ENCODE results near the gene PTP4A1. TPM values are rescaled to one million over a fixed set of nuclear protein-coding genes. Genes with fewer than 3 reads are reported as not detected.
A peak's percentile ranks its signal among the peaks of the same experiment; 100 is the strongest.

The PTP4A1 gene
- polyA plus RNA-seq, 2 of the 4 experiments (the other 2 are of a cell fraction) = 166 to 220 TPM

DNA sequence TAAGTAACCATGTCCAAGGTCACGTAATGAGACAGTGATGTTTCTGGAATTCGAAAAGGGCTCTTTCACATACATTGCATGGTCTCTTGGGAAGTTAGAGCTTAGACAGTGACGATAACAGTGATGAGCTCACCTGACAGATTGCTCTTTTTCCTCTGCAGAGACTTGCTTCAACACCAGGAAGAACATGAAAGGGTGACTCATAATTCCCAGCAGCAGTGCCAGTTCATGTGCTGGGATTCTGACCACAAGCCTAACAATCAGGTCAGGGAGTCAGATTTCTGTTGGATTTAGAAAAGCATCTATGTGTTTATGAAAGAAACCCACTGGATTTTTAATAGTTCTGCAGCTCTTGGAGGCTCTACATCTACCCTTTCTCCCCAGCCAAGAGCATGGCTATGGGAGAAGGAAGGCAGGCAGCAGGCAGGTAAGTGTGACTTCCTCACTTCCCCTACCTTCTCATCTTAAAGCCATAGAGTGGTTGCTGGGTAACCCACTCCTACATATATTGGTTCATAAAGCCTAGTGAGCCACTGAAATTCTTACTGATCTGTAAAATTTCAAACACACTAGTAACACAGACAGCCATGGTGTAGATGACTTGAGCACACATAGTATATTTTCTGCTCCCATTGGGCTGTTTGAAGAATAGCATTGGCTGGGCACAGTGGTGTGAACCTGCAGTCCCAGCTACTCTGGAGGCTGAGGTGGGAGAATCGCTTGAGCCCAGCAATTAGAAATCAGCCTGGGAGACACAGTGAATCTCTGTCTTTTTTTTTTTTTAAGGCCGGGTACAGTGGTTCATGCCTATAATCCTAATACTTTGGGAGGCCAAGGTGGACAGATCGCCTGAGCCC is 44.4 kb upstream of the PTP4A1 start (continued):
- TF ChIP-seq ZSCAN20 (CRISPR knock-in tag; IDR thresholded peaks at IDR 0.05) (no peak), CBX2 (IDR thresholded peaks at IDR 0.05; ENCODE audit: borderline replicate concordance, low read depth) (no peak), POLR2A (IDR thresholded peaks at IDR 0.05; ENCODE audit: low read length) (no peak), POLR2AphosphoS2 (conservative IDR thresholded peaks at IDR 0.05; ENCODE audit: low read length) (no peak), ZFP36 (IDR thresholded peaks at IDR 0.05; ENCODE audit: borderline replicate concordance, partially characterized antibody) (no peak), JUN (IDR thresholded peaks at IDR 0.05) (peak; percentile 93 to 95; a peak in 4 of 5 replicates), ZNF302 (CRISPR knock-in tag; IDR thresholded peaks at IDR 0.05) (no peak), HDAC2 (IDR thresholded peaks at IDR 0.05) (no peak), CHD2 (IDR thresholded peaks at IDR 0.05; ENCODE audit: low read length, partially characterized antibody) (no peak), RCOR1 (IDR thresholded peaks at IDR 0.05; ENCODE audit: low read depth, low read length) (no peak), ZC3H11A (IDR thresholded peaks at IDR 0.05) (no peak), EHMT2 (IDR thresholded peaks at IDR 0.05; ENCODE audit: low read depth) (no peak), CEBPB (IDR thresholded peaks at IDR 0.05) (peak; percentile 87 to 88), HEYL (CRISPR knock-in tag; IDR thresholded peaks at IDR 0.05) (no peak)
- TF ChIP-seq, protein P1, sequence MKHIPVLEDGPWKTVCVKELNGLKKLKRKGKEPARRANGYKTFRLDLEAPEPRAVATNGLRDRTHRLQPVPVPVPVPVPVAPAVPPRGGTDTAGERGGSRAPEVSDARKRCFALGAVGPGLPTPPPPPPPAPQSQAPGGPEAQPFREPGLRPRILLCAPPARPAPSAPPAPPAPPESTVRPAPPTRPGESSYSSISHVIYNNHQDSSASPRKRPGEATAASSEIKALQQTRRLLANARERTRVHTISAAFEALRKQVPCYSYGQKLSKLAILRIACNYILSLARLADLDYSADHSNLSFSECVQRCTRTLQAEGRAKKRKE (CRISPR knock-in tag; IDR thresholded peaks at IDR 0.05; ENCODE audit: low read depth) = no peak

DNA sequence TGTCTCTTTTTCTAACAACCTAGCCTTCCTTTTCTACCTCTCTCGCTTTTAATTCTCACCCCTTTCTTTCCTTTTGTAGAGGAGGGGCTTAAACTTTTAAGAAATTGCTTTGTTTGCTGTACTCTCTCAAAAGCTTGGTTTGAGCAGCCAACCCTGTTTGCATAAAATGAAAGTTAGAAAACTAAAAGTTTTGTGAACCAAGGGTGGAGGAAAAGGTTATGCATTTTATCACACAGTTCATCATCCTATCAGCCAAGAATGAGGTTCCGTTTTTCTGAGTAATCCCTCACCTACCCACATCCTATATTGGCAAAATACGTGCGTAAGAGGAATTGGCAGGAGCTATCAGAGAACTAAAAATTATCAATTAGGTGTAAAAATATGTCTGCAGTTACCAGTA is 42.8 kb upstream of the PTP4A1 start:
- ATAC-seq = 0 out of 6 replicates have a peak, but pooled peaks of 1 of the 2 experiments have one; percentile 9
- CTCF ChIA-PET = no interaction called here
- no peaks in the 10 kb centered on the region for H3K9me3 ChIP-seq
- H3K4me1 ChIP-seq = peaks cover 54% of the 10 kb centered on the region
- peak overlapping the region; percentile 97 to 99 for H3K27ac ChIP-seq
- peak in 1 of 2 experiments; percentile 50 for DNase-seq (ENCODE audit: low read depth in 1 of 2, low spot score in 1 of 2)
- peak overlapping the region; percentile 32 for H3K4me3 ChIP-seq
- WGBS (ENCODE audit: missing lambda C conversion rate) = 6% methylated on average over 4 of the region's 4 CpGs
- no peak for FAIRE-seq
- TF ChIP-seq FOSB (CRISPR knock-in tag; IDR thresholded peaks at IDR 0.05) = no peak
- peak in 1 of 2 experiments; percentile 45; a peak in 1 of 5 replicates for TF ChIP-seq EP300 (IDR thresholded peaks at IDR 0.05)
- TF ChIP-seq CEBPB (IDR thresholded peaks at IDR 0.05) = peak in 1 of 2 experiments; percentile 10; a peak in 1 of 4 replicates
- peak; percentile 69; the same call in 1 of the 2 replicates for TF ChIP-seq GATA3 (IDR thresholded peaks at IDR 0.05; ENCODE audit: borderline replicate concordance)
- TF ChIP-seq JUNB (IDR thresholded peaks at IDR 0.05) = 0 out of 2 replicates have a peak, but pooled peaks have one; percentile 21
- POLR2A ChIA-PET = interaction anchor here (1.1 to 3.4 kb wide), 2 partner anchors 44 to 88 kb away, joined by 4 to 32 read pairs; no protein-coding TSS in a partner anchor
- H3K4me2 ChIP-seq = peak overlapping the region; percentile 93

DNA sequence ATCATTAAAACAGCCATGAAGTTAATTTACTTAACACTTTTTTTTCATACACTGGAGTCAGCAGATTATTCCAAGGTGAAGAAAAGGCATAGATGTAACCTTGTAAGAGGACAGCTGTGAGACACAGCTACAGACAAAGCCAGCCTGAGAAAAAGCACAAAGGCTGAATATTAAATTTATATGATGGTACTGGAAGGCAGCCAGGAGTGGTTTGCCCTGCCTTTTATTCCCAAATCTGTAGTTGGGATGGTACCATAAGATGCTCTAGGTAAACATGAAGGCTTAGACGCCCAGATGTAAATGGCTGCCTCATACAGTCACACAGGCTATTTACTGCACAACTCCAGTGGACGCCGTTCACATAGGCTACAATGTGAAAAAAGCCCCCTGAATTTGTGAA is 42.1 kb upstream of the PTP4A1 start:
- peaks cover 49% of the 10 kb centered on the region for H3K4me1 ChIP-seq
- FAIRE-seq (no peak), ATAC-seq (no peak), DNase-seq (ENCODE audit: low read depth in 1 of 2, low spot score in 1 of 2) (no peak)
- peak overlapping the region; percentile 32; the same call in 2 of the 3 replicates for H3K4me3 ChIP-seq
- POLR2A ChIA-PET = interaction anchor here (1.1 to 3.4 kb wide), 2 partner anchors 88 to 89 kb away, joined by 3 to 32 read pairs; no protein-coding TSS in a partner anchor
- TF ChIP-seq PHF8 (IDR thresholded peaks at IDR 0.05; ENCODE audit: borderline replicate concordance, low read depth) (no peak), HOXB13 (CRISPR knock-in tag; IDR thresholded peaks at IDR 0.05; ENCODE audit: low read depth) (peak; percentile 41; the same call in 1 of the 2 replicates)
- H3K4me2 ChIP-seq = peak overlapping the region; percentile 93
- CTCF ChIA-PET = interaction anchor here (0.8 to 1.5 kb wide), 2 partner anchors 28 to 44 kb away, joined by 3 read pairs; no protein-coding TSS in a partner anchor
- 41% methylated on average over 3 of the region's 3 CpGs for WGBS (ENCODE audit: missing lambda C conversion rate)
- H3K27ac ChIP-seq = peak overlapping the region; percentile 97 to 99
- H3K9me3 ChIP-seq = no peaks in the 10 kb centered on the region

DNA sequence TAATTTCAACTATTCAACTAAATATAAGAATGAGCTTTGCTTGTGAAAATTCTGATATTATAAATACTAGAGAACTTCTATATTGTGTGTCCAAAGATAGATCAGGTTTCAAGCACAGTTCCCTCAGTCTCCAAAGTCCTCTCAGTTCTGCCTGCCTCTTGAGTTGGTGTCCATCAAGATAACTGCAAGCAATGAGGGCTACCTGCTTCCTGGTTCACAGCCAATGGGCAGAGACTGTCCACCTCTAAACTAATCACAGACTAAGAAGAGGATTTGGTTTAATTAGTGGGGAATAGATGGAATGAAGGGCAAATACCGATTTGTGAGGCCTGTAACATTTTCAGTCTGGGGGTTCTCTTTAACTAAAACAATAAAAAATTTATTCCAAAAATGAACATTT is 41.3 kb upstream of the PTP4A1 start:
- no peak for ATAC-seq
- POLR2A ChIA-PET = interaction anchor here (1.1 kb wide), 1 partner anchor 89 kb away, joined by 3 read pairs; no protein-coding TSS in a partner anchor
- FAIRE-seq = no peak
- CTCF ChIA-PET = interaction anchor here (0.8 to 1.5 kb wide), 2 partner anchors 27 to 44 kb away, joined by 3 read pairs; no protein-coding TSS in a partner anchor
- WGBS (ENCODE audit: missing lambda C conversion rate) = 52% methylated on average over 1 of the region's 1 CpG
- Histone ChIP-seq H3K4me2 (peak overlapping the region; percentile 93), H3K4me1 (peaks cover 43% of the 10 kb centered on the region), H3K4me3 (no peak overlapping the region), H3K27ac (peak overlapping the region; percentile 80 to 97), H3K9me3 (no peaks in the 10 kb centered on the region)
- TF ChIP-seq, protein P2, sequence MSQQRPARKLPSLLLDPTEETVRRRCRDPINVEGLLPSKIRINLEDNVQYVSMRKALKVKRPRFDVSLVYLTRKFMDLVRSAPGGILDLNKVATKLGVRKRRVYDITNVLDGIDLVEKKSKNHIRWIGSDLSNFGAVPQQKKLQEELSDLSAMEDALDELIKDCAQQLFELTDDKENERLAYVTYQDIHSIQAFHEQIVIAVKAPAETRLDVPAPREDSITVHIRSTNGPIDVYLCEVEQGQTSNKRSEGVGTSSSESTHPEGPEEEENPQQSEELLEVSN (IDR thresholded peaks at IDR 0.05; ENCODE audit: borderline replicate concordance, low read depth) = no peak
- no peak for TF ChIP-seq FOSB (CRISPR knock-in tag; IDR thresholded peaks at IDR 0.05)
- TF ChIP-seq, protein P1 (CRISPR knock-in tag; IDR thresholded peaks at IDR 0.05; ENCODE audit: low read depth) = no peak
- no peak for DNase-seq (ENCODE audit: low read depth in 1 of 2, low spot score in 1 of 2)

Data from A549 (cell line).